HL-60 (cell line): ENCODE data around the gene BIRC6.
"Not testable (repeated sequence)": the region's sequence is repeated elsewhere in the genome, so short reads cannot be mapped to it uniquely, and the experiment has no call there.

Experiments
- DNase-seq, 2 experiments: peaks; one replicate each; pipeline ENCODE4 v3.0.0-alpha.2; 2010 to 2020; ENCODE audit warnings: low read depth in 1 of 2, low spot score in 1 of 2
- H3K27ac ChIP-seq: fragments of 250-450 bp; sonication (Bioruptor Pico); replicated peaks from 2 replicates; pipeline ENCODE4 v1.5.1; 2020; ENCODE audit warnings: mild to moderate bottlenecking, moderate library complexity
- H3K27me3 ChIP-seq: fragments of 250-450 bp; sonication (Bioruptor Pico); 2 replicates; pipeline ENCODE4 v1.5.1; 2021; ENCODE audit warnings: mild to moderate bottlenecking, moderate library complexity; ENCODE audit not compliant: insufficient read depth, poor library complexity, severe bottlenecking
- H3K4me3 ChIP-seq: replicated peaks from 2 replicates; pipeline ENCODE4 v1.5.1; 2011; ENCODE audit warnings: mild to moderate bottlenecking, control low read depth, low read length; ENCODE audit not compliant: insufficient read depth
- CTCF ChIP-seq: IDR thresholded peaks from one replicate; pipeline ENCODE4 v1.5.1; 2011; ENCODE audit warnings: low read length, control low read depth, inconsistent platforms; ENCODE audit not compliant: insufficient read depth
- GABPA ChIP-seq: IDR thresholded peaks from 2 replicates; pipeline ENCODE4 v1.6.1; 2012; ENCODE audit warnings: low read depth
- POLR2AphosphoS5 ChIP-seq: IDR thresholded peaks from 2 replicates; pipeline ENCODE4 v1.6.1; 2012; ENCODE audit warnings: low read depth
- REST ChIP-seq: IDR thresholded peaks from 2 replicates; pipeline ENCODE4 v1.6.1; 2012; ENCODE audit warnings: low read depth; ENCODE audit not compliant: insufficient replicate concordance
- SPI1 ChIP-seq: IDR thresholded peaks from 2 replicates; pipeline ENCODE4 v1.6.1; 2012; ENCODE audit warnings: low read depth, mild to moderate bottlenecking, borderline replicate concordance

Gene BIRC6

GRCh38 chr2:32357318-32358110 lies 691 bp downstream of the BIRC6 start:
- DNase-seq = peak in 1 of 2 experiments; percentile 28
- Histone ChIP-seq H3K4me3 (peak overlapping the region; percentile 84), H3K27me3 (no peaks in the 10 kb centered on the region), H3K27ac (peak overlapping the region; percentile 97)
- TF ChIP-seq POLR2AphosphoS5 (no peak; the same call in 1 of the 2 replicates), SPI1 (no peak), CTCF (no peak)

- Histone ChIP-seq H3K4me3 (peak overlapping the region; percentile 84), H3K27ac (peak overlapping the region; percentile 97; the same call in 1 of the 2 replicates), H3K27me3 (no peaks in the 10 kb centered on the region)
- DNase-seq = peak in 1 of 2 experiments; percentile 18
- TF ChIP-seq POLR2AphosphoS5 = no peak
- TF ChIP-seq SPI1 = no peak
- TF ChIP-seq REST = no peak
- TF ChIP-seq CTCF = no peak
- no peak for TF ChIP-seq GABPA
Observed at GRCh38 chr2:32358111-32358482, 1.3 kb downstream of the BIRC6 start.

GRCh38 chr2:32360416-32360815 lies 3.6 kb downstream of the BIRC6 start:
- TF ChIP-seq CTCF = no peak
- no peak for TF ChIP-seq GABPA
- TF ChIP-seq REST = no peak
- no peak for TF ChIP-seq SPI1
- TF ChIP-seq POLR2AphosphoS5 = no peak
- H3K27ac ChIP-seq = no peak overlapping the region
- no peaks in the 10 kb centered on the region for H3K27me3 ChIP-seq
- no peak for DNase-seq
- H3K4me3 ChIP-seq = no peak overlapping the region

- DNase-seq, H3K27ac ChIP-seq, H3K4me3 ChIP-seq, H3K27me3 ChIP-seq: not testable (repeated sequence)
Observed at GRCh38 chr2:32362997-32363396, 6.2 kb downstream of the BIRC6 start.
